GM18907 (cell line): Measurements from ENCODE around the gene FKBP1C.

Experiments
- ATAC-seq: cut with Tn5 transposase; IDR thresholded peaks from one replicate; pipeline ENCODE4 v1.9.1; 2021; ENCODE audit warnings: mild to moderate bottlenecking, moderate library complexity; ENCODE audit not compliant: unreplicated experiment

Gene FKBP1C

GRCh38 chr6:63259153-63259552 is 47.9 kb downstream of the FKBP1C start:
- no peak for ATAC-seq

GRCh38 chr6:63261820-63262219 is 50.6 kb downstream of the FKBP1C start:
- ATAC-seq: no peak
